ENCODE measurements around the gene NCAPG2. TPM values are rescaled to one million over a fixed set of nuclear protein-coding genes. Genes with fewer than 3 reads are reported as not detected.

NCAPG2 gene
- total RNA-seq, 4 donors from 2014 or later = 4.2 to 6.2 (median 4.4) TPM

GRCh38 chr7:158666401-158666800 is 38.2 kb downstream of the NCAPG2 start:
- Histone ChIP-seq H3K4me3 (no peak overlapping the region), H3K36me3 (peaks cover 0 to 24% (median 14%) of the 10 kb centered on the region in 4 donors), H3K9me3 (no peaks in the 10 kb centered on the region), H3K27me3 (no peaks in the 10 kb centered on the region), H3K4me1 (peaks cover 0 to 3% (median 0%) of the 10 kb centered on the region in 4 donors), H3K27ac (replicated peaks in 1 of 4) (no peak overlapping the region)
- 95% methylated on average over 5 of the region's 5 CpGs for WGBS
- intact Hi-C loops (cut with DNase I) = no loop called here
- no peak for TF ChIP-seq POLR2A (IDR thresholded peaks at IDR 0.05; ENCODE audit: low read depth)
- TF ChIP-seq POLR2AphosphoS5 (IDR thresholded peaks at IDR 0.05) = no peak
- no peak for TF ChIP-seq CTCF (IDR thresholded peaks at IDR 0.05)
- TF ChIP-seq EP300 (IDR thresholded peaks at IDR 0.05) = no peak
- DNase-seq (ENCODE audit: extremely low spot score) = no peak

GRCh38 chr7:158664406-158664805 is 40.2 kb downstream of the NCAPG2 start:
- intact Hi-C loops (cut with DNase I) = no loop called here
- peaks cover 4 to 20% (median 10%) of the 10 kb centered on the region in 4 donors for H3K36me3 ChIP-seq
- TF ChIP-seq EP300 (IDR thresholded peaks at IDR 0.05) (no peak), POLR2A (IDR thresholded peaks at IDR 0.05; ENCODE audit: low read depth) (no peak), CTCF (IDR thresholded peaks at IDR 0.05) (no peak), POLR2AphosphoS5 (IDR thresholded peaks at IDR 0.05) (no peak)
- DNase-seq (ENCODE audit: extremely low spot score) = peak; percentile 53
- 96% methylated on average over 12 of the region's 12 CpGs for WGBS
- H3K4me1 ChIP-seq = peaks cover 0 to 3% (median 0%) of the 10 kb centered on the region in 4 donors
- H3K27ac ChIP-seq (replicated peaks in 1 of 4) = no peak overlapping the region
- no peaks in the 10 kb centered on the region for H3K27me3 ChIP-seq
- no peaks in the 10 kb centered on the region for H3K9me3 ChIP-seq
- H3K4me3 ChIP-seq = no peak overlapping the region

GRCh38 chr7:158663428-158663741 is 41.2 kb downstream of the NCAPG2 start:
- H3K9me3 ChIP-seq = no peaks in the 10 kb centered on the region
- DNase-seq (ENCODE audit: extremely low spot score) = no peak
- H3K27me3 ChIP-seq = no peaks in the 10 kb centered on the region
- no peak overlapping the region for H3K4me3 ChIP-seq
- intact Hi-C loops (cut with DNase I) = no loop called here
- peaks cover 0 to 3% (median 0%) of the 10 kb centered on the region in 4 donors for H3K4me1 ChIP-seq
- H3K27ac ChIP-seq (replicated peaks in 1 of 4) = no peak overlapping the region
- WGBS = 81% methylated on average over 2 of the region's 2 CpGs
- TF ChIP-seq POLR2A (IDR thresholded peaks at IDR 0.05; ENCODE audit: low read depth) (no peak), EP300 (IDR thresholded peaks at IDR 0.05) (no peak), CTCF (IDR thresholded peaks at IDR 0.05) (peak in 1 of 3 experiments; percentile 10), POLR2AphosphoS5 (IDR thresholded peaks at IDR 0.05) (no peak)
- H3K36me3 ChIP-seq = peaks cover 4 to 20% (median 10%) of the 10 kb centered on the region in 4 donors

- no peaks in the 10 kb centered on the region for H3K27me3 ChIP-seq
- no peak for DNase-seq (ENCODE audit: extremely low spot score)
- peaks cover 4 to 20% (median 10%) of the 10 kb centered on the region in 4 donors for H3K36me3 ChIP-seq
- H3K27ac ChIP-seq (replicated peaks in 1 of 4) = no peak overlapping the region
- 71% methylated on average over 13 of the region's 14 CpGs for WGBS
- no peak overlapping the region for H3K4me3 ChIP-seq
- no peak for TF ChIP-seq POLR2AphosphoS5 (IDR thresholded peaks at IDR 0.05)
- no peak for TF ChIP-seq CTCF (IDR thresholded peaks at IDR 0.05)
- TF ChIP-seq POLR2A (IDR thresholded peaks at IDR 0.05; ENCODE audit: low read depth) = no peak
- no peaks in the 10 kb centered on the region for H3K9me3 ChIP-seq
- intact Hi-C loops (cut with DNase I) = no loop called here
- H3K4me1 ChIP-seq = peaks cover 0 to 3% (median 0%) of the 10 kb centered on the region in 4 donors
Measured at GRCh38 chr7:158662610-158663427, 41.8 kb downstream of the NCAPG2 start.
